ENCODE results near the gene PFKL.

GRCh38 chr21:44261675-44262295 lies 38.1 kb upstream of the PFKL start, which contains the start of gene DNMT3L:
- TF ChIP-seq CTCF (conservative IDR thresholded peaks at IDR 0.05; ENCODE audit: low read depth in 2 of 2) = no peak
- no peak for TF ChIP-seq POLR2AphosphoS5 (IDR thresholded peaks at IDR 0.05; ENCODE audit: low read depth)
- TF ChIP-seq CREB1 (CRISPR knock-in tag; IDR thresholded peaks at IDR 0.05; ENCODE audit: low read depth) = no peak
- no peak for TF ChIP-seq NANOG (IDR thresholded peaks at IDR 0.05; ENCODE audit: borderline replicate concordance)
- TF ChIP-seq REST (IDR thresholded peaks at IDR 0.05; ENCODE audit: unreplicated experiment) = no peak
- TF ChIP-seq EZH2 (IDR thresholded peaks at IDR 0.05; ENCODE audit: low read depth, unreplicated experiment) = no peak
- no peak for TF ChIP-seq JUNB (IDR thresholded peaks at IDR 0.05; ENCODE audit: unreplicated experiment)
- no peak for TF ChIP-seq STAT1 (IDR thresholded peaks at IDR 0.05; ENCODE audit: unreplicated experiment)
- TF ChIP-seq EZH2phosphoT487 (IDR thresholded peaks at IDR 0.05; ENCODE audit: unreplicated experiment) = no peak
